PFSK-1 (cell line): ENCODE results near the gene CHST2. TPM values are rescaled to one million over a fixed set of nuclear protein-coding genes. Genes with fewer than 3 reads are reported as not detected.

Experiments
- FOXP2 ChIP-seq: optimal IDR thresholded peaks from 2 replicates; pipeline ENCODE3; 2011; ENCODE audit warnings: borderline replicate concordance, control low read depth, inconsistent platforms; ENCODE audit not compliant: insufficient read depth; ENCODE audit errors: extremely low read length, extremely low read depth
- POLR2AphosphoS5 ChIP-seq: IDR thresholded peaks from 2 replicates; pipeline ENCODE4 v1.6.1; 2012; ENCODE audit warnings: low read depth, mild to moderate bottlenecking, control low read depth, low read length, moderate library complexity
- SIN3A ChIP-seq: IDR thresholded peaks from 2 replicates; pipeline ENCODE4 v1.6.1; 2012; ENCODE audit warnings: mild to moderate bottlenecking, low read length, moderate library complexity, borderline replicate concordance; ENCODE audit not compliant: insufficient read depth
- TAF1 ChIP-seq: IDR thresholded peaks from 2 replicates; pipeline ENCODE4 v1.6.1; 2012; ENCODE audit warnings: low read length, control low read depth, borderline replicate concordance; ENCODE audit not compliant: insufficient read depth
- polyA plus RNA-seq: library from polyadenylated mRNA; unstranded; fragments of >200 nt; gene quantifications from one replicate; pipeline ENCODE4 v1.2.1, GENCODE V29; 2012; ENCODE audit warnings: low read depth, missing spikeins; ENCODE audit not compliant: insufficient read length
- TF ChIP-seq, protein P1 (sequence below), 2 experiments: IDR thresholded peaks; 2 replicates each; pipeline versions ENCODE4 v1.6.1 to v1.8.0; 2011 to 2012; ENCODE audit warnings: low read depth in 2 of 2, low read length in 2 of 2, control low read depth in 1 of 2, inconsistent platforms in 1 of 2, mild to moderate bottlenecking in 1 of 2, moderate library complexity in 1 of 2; ENCODE audit not compliant: insufficient read depth in 1 of 2

The CHST2 gene, protein sequence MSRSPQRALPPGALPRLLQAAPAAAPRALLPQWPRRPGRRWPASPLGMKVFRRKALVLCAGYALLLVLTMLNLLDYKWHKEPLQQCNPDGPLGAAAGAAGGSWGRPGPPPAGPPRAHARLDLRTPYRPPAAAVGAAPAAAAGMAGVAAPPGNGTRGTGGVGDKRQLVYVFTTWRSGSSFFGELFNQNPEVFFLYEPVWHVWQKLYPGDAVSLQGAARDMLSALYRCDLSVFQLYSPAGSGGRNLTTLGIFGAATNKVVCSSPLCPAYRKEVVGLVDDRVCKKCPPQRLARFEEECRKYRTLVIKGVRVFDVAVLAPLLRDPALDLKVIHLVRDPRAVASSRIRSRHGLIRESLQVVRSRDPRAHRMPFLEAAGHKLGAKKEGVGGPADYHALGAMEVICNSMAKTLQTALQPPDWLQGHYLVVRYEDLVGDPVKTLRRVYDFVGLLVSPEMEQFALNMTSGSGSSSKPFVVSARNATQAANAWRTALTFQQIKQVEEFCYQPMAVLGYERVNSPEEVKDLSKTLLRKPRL
- 0.51 TPM for polyA plus RNA-seq

DNA sequence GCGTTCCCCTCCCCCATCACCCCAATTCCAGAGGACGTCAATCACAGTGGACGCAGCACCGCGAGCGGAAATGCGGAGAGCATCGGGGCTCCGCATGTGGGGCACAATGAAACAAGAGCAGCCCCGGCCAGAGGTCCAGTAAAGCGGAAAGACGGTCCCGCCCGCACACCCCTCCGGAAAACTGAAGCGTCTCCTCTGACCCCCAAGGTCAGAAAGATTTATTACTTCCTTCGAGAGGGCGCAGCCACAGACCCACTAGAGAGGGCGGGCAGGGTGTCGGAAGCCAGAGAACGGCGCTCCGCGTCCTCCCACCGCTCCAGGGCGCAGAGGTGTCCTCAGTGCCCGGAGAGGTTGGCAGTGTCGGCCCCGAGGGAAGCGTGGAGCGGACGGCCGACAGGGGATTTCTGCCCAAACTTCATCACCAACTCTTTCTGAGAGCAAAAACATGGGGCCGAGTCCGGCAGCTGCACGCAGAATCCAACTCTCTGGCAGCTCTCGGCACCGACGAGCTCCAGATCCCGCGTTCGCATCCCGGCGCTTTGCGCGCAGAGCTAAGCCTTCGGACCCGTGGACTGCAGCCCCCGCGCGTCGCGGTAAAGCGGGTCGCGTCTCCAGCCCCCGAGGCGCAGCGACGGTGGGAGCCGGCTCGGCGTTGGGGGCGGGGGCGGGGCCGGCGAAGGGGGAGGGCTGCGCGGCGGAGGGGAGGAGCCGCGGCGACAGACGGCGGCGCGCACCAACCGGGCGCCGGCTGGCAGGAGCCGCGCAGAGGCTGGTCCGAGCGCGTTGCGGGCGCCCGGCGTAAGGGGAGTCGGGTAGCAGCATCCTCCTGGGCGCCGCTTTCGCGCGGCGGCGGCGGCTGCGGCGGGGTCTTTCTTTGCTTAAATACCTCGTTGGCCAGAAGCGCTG lies at the start of gene CHST2:
Gene CHST2 (plus strand): TSS at position 763 of the 906 bp plus-strand sequence. CDS start 1,046 bp downstream, outside the sequence.
- no peak for TF ChIP-seq POLR2AphosphoS5
- no peak for TF ChIP-seq FOXP2
- TF ChIP-seq SIN3A: no peak
- TF ChIP-seq, protein P1, sequence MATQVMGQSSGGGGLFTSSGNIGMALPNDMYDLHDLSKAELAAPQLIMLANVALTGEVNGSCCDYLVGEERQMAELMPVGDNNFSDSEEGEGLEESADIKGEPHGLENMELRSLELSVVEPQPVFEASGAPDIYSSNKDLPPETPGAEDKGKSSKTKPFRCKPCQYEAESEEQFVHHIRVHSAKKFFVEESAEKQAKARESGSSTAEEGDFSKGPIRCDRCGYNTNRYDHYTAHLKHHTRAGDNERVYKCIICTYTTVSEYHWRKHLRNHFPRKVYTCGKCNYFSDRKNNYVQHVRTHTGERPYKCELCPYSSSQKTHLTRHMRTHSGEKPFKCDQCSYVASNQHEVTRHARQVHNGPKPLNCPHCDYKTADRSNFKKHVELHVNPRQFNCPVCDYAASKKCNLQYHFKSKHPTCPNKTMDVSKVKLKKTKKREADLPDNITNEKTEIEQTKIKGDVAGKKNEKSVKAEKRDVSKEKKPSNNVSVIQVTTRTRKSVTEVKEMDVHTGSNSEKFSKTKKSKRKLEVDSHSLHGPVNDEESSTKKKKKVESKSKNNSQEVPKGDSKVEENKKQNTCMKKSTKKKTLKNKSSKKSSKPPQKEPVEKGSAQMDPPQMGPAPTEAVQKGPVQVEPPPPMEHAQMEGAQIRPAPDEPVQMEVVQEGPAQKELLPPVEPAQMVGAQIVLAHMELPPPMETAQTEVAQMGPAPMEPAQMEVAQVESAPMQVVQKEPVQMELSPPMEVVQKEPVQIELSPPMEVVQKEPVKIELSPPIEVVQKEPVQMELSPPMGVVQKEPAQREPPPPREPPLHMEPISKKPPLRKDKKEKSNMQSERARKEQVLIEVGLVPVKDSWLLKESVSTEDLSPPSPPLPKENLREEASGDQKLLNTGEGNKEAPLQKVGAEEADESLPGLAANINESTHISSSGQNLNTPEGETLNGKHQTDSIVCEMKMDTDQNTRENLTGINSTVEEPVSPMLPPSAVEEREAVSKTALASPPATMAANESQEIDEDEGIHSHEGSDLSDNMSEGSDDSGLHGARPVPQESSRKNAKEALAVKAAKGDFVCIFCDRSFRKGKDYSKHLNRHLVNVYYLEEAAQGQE (IDR thresholded peaks at IDR 0.05; ENCODE audit: insufficient read depth in 1 of 2, low read depth in 2 of 2, low read length in 2 of 2): no peak
- no peak for TF ChIP-seq TAF1

DNA sequence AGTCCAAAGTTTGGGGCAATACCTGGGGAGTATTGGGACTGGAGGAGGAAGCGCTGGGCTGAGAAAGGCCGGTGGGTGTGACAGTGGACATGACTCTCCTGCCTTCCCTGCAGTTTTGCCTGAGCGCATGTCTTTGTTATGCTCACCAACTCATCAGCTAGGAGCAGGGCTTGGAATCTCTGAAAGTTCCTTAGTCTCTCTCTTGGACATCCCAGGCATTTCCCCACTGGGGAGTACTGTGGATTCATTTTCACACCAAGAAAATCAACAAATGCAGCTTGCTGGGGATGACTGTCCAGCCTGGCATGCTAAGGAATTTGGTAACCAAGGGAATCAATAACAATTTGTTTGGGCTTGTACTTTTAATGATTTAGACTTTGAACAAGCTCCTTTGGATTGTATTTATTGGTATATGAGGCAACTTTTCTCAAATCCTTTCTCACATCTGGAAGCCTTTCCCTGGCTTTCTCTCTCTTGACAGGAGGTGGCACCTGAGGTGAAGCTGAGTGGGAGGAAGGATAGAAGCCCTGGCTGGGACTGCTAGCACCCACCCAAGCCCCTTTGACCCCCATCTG lies 48.5 kb upstream of the CHST2 start:
- no peak for TF ChIP-seq TAF1
- TF ChIP-seq POLR2AphosphoS5: no peak

DNA sequence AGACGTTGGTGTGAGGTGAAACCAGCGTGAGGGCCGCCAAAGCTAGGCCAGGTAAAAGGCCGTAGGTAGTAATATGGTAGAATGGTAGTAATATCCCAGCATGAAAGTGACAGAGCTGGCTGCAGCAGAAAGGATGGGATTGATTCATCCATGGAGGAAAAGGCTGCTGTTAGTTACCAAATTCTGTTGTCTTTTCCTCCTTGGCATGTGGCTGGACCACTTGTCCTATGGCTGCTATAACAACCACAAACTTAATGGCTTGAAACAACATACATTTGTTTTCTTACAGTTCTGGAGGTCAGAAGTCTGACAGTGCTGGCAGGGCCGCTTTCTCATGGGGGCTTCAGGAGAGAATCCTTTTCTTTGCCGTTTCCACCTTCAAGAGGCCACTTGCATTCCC lies 47.8 kb upstream of the CHST2 start:
- no peak for TF ChIP-seq SIN3A
- TF ChIP-seq, protein P1 (IDR thresholded peaks at IDR 0.05; ENCODE audit: insufficient read depth in 1 of 2, low read depth in 2 of 2, low read length in 2 of 2): no peak
- no peak for TF ChIP-seq TAF1

DNA sequence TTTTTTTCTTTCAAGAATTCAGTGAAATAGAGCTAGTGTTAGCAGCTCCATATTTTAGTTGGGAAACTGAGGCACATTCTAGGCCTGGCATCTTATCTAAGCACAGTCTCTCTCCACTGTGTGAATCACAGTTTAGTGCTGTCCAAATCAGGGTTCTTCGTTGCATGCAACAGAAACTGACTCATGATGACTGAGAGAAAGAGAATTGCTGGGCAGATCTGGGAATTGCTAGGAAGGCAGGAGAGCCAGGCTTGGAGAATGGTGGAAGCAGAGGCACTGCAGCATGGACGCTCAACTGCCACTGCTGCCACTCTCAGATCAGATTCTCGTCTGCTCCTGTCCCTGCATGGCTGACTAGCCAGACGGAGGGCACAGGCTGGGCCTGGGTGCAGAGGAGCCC lies 40.7 kb upstream of the CHST2 start:
- no peak for TF ChIP-seq POLR2AphosphoS5
- TF ChIP-seq SIN3A: no peak
- TF ChIP-seq TAF1: no peak
- no peak for TF ChIP-seq FOXP2
- TF ChIP-seq, protein P1 (IDR thresholded peaks at IDR 0.05; ENCODE audit: insufficient read depth in 1 of 2, low read depth in 2 of 2, low read length in 2 of 2): no peak

DNA sequence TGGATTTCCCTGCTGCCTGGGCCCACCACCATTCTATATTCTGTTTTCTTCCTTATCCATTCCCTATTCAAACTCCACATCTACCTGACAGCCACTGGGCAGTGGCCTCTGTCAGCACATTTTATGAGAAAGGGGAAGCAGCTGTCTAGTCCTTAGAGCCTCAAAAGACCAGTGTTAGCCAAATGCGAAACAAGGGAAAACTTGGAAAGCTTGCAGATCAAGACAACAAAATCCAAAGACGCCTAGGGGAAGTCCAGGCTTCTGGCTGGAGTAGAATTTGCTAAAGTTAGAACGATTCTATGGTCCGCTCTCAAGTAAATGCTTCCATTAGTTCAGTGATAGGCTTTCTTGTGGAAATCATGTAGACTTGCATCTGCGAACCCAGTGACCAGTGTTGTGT lies 39.4 kb upstream of the CHST2 start:
- TF ChIP-seq, protein P1 (IDR thresholded peaks at IDR 0.05; ENCODE audit: insufficient read depth in 1 of 2, low read depth in 2 of 2, low read length in 2 of 2): no peak
- no peak for TF ChIP-seq SIN3A
- no peak for TF ChIP-seq FOXP2
- no peak for TF ChIP-seq TAF1
- no peak for TF ChIP-seq POLR2AphosphoS5
